ENCODE data around the gene RPL13.

RPL13 gene

GRCh38 chr16:89548344-89549006 lies 12.0 kb upstream of the RPL13 start:
- H3K4me1 ChIP-seq (ENCODE audit: insufficient read depth, low read length), result no peaks in the 10 kb centered on the region
- no peak overlapping the region for H3K27ac ChIP-seq (ENCODE audit: low read length)
- TF ChIP-seq EZH2 (IDR thresholded peaks at IDR 0.05; ENCODE audit: borderline replicate concordance, low read depth, low read length, severe bottlenecking), result no peak
- no peak for TF ChIP-seq CTCF (IDR thresholded peaks at IDR 0.05; ENCODE audit: borderline replicate concordance, extremely low read depth, low read length, poor library complexity, severe bottlenecking)
- peaks cover 74% of the 10 kb centered on the region for H3K36me3 ChIP-seq (ENCODE audit: insufficient read depth, low read length)
- H3K27me3 ChIP-seq (ENCODE audit: insufficient read depth, low read length, poor library complexity), result no peaks in the 10 kb centered on the region
- H3K4me3 ChIP-seq (ENCODE audit: low read depth in 1 of 2, low read length in 2 of 2), result no peak overlapping the region
- no peak overlapping the region for H3K9ac ChIP-seq (ENCODE audit: low read depth, low read length)
- no peaks in the 10 kb centered on the region for H3K79me2 ChIP-seq (ENCODE audit: insufficient read depth, low read length)
- DNase-seq (no peak), ATAC-seq (ENCODE audit: insufficient read depth, low read depth) (no peak)
- no peak overlapping the region for H3K4me2 ChIP-seq (ENCODE audit: insufficient read depth, low read length)
- no peaks in the 10 kb centered on the region for H3K9me3 ChIP-seq (ENCODE audit: insufficient read depth, low read length, severe bottlenecking)
- H4K20me1 ChIP-seq (ENCODE audit: insufficient read depth, low read length), result peaks cover 4% of the 10 kb centered on the region; the same call in 1 of the 2 replicates
- H2AFZ ChIP-seq (ENCODE audit: low read depth, low read length), result no peak overlapping the region

GRCh38 chr16:89549007-89549700 lies 11.3 kb upstream of the RPL13 start:
- Histone ChIP-seq H2AFZ (ENCODE audit: low read depth, low read length) (no peak overlapping the region), H3K79me2 (ENCODE audit: insufficient read depth, low read length) (no peaks in the 10 kb centered on the region), H4K20me1 (ENCODE audit: insufficient read depth, low read length) (peaks cover 4% of the 10 kb centered on the region; the same call in 1 of the 2 replicates), H3K27ac (ENCODE audit: low read length) (no peak overlapping the region), H3K9me3 (ENCODE audit: insufficient read depth, low read length, severe bottlenecking) (no peaks in the 10 kb centered on the region), H3K4me2 (ENCODE audit: insufficient read depth, low read length) (no peak overlapping the region), H3K9ac (ENCODE audit: low read depth, low read length) (no peak overlapping the region), H3K4me1 (ENCODE audit: insufficient read depth, low read length) (no peaks in the 10 kb centered on the region), H3K36me3 (ENCODE audit: insufficient read depth, low read length) (peaks cover 76% of the 10 kb centered on the region), H3K4me3 (ENCODE audit: low read depth in 1 of 2, low read length in 2 of 2) (no peak overlapping the region), H3K27me3 (ENCODE audit: insufficient read depth, low read length, poor library complexity) (no peaks in the 10 kb centered on the region)
- no peak for DNase-seq
- no peak for ATAC-seq (ENCODE audit: insufficient read depth, low read depth)
- TF ChIP-seq CTCF (IDR thresholded peaks at IDR 0.05; ENCODE audit: borderline replicate concordance, extremely low read depth, low read length, poor library complexity, severe bottlenecking) (no peak), EZH2 (IDR thresholded peaks at IDR 0.05; ENCODE audit: borderline replicate concordance, low read depth, low read length, severe bottlenecking) (no peak)

- H4K20me1 ChIP-seq (ENCODE audit: insufficient read depth, low read length), result peaks cover 4% of the 10 kb centered on the region; the same call in 1 of the 2 replicates
- no peak for ATAC-seq (ENCODE audit: insufficient read depth, low read depth)
- H3K27ac ChIP-seq (ENCODE audit: low read length), result no peak overlapping the region
- H3K4me2 ChIP-seq (ENCODE audit: insufficient read depth, low read length), result no peak overlapping the region
- H3K4me1 ChIP-seq (ENCODE audit: insufficient read depth, low read length), result no peaks in the 10 kb centered on the region
- H3K36me3 ChIP-seq (ENCODE audit: insufficient read depth, low read length), result peaks cover 76% of the 10 kb centered on the region
- H3K4me3 ChIP-seq (ENCODE audit: low read depth in 1 of 2, low read length in 2 of 2), result no peak overlapping the region
- H3K79me2 ChIP-seq (ENCODE audit: insufficient read depth, low read length), result no peaks in the 10 kb centered on the region
- no peak overlapping the region for H2AFZ ChIP-seq (ENCODE audit: low read depth, low read length)
- no peaks in the 10 kb centered on the region for H3K27me3 ChIP-seq (ENCODE audit: insufficient read depth, low read length, poor library complexity)
- no peak overlapping the region for H3K9ac ChIP-seq (ENCODE audit: low read depth, low read length)
- no peak for DNase-seq
- no peaks in the 10 kb centered on the region for H3K9me3 ChIP-seq (ENCODE audit: insufficient read depth, low read length, severe bottlenecking)
- TF ChIP-seq CTCF (IDR thresholded peaks at IDR 0.05; ENCODE audit: borderline replicate concordance, extremely low read depth, low read length, poor library complexity, severe bottlenecking), result no peak
- TF ChIP-seq EZH2 (IDR thresholded peaks at IDR 0.05; ENCODE audit: borderline replicate concordance, low read depth, low read length, severe bottlenecking), result no peak
These were observed 10.0 kb upstream of the RPL13 start for GRCh38 chr16:89550421-89551007.
